Uterus (tissue), 2 donors: ENCODE results near the gene IGSF23.

Experiments used
- CTCF ChIP-seq, 4 experiments: fragments of 200-600 bp in 2 of 4; fragments of 450-650 bp in 2 of 4; sonication (generic) in 2 of 4; IDR thresholded peaks; one replicate each; pipeline ENCODE4 v1.5.1; 2016 to 2019; ENCODE audit warnings: antibody characterized with exemption in 4 of 4, mild to moderate bottlenecking in 2 of 4, moderate library complexity in 1 of 4
- POLR2A ChIP-seq, 2 donors: fragments of 450-650 bp; IDR thresholded peaks; one replicate each; pipeline ENCODE4 v1.6.1; 2016; ENCODE audit warnings: antibody characterized with exemption in 2 of 2, mild to moderate bottlenecking in 1 of 2, moderate library complexity in 1 of 2

- TF ChIP-seq POLR2A (IDR thresholded peaks at IDR 0.05) (no peak), CTCF (IDR thresholded peaks at IDR 0.05) (no peak)
Measured at GRCh38 chr19:44671400-44671799, 58.0 kb downstream of the IGSF23 start, which contains the start of gene CEACAM19.
